ENCODE results near the gene RPL27. TPM values are rescaled to one million over a fixed set of nuclear protein-coding genes. Genes with fewer than 3 reads are reported as not detected.
A peak's percentile ranks its signal among the peaks of the same experiment; 100 is the strongest.

RPL27 gene
- polyA plus RNA-seq, 1 donor (not counting 4 experiments of a cell fraction or from before 2014, with no cell fraction given): 7,614 TPM

- no peaks in the 10 kb centered on the region for H3K27me3 ChIP-seq (ENCODE audit: control insufficient read depth, extremely low read depth, insufficient read depth, low read length)
- H2AFZ ChIP-seq (ENCODE audit: control insufficient read depth, low read length): no peak overlapping the region
- H3K79me2 ChIP-seq (ENCODE audit: control insufficient read depth, insufficient read depth, low read length): peaks cover 34% of the 10 kb centered on the region
- TF ChIP-seq CTCF (optimal IDR thresholded peaks at IDR 0.05 in 1 of 3, IDR thresholded peaks at IDR 0.05 in 1 of 3, conservative IDR thresholded peaks at IDR 0.05 in 1 of 3; ENCODE audit: extremely low read depth in 1 of 3, insufficient read depth in 2 of 3, low read length in 3 of 3): no peak
- TF ChIP-seq EZH2 (IDR thresholded peaks at IDR 0.05; ENCODE audit: low read length): no peak
- H3K4me3 ChIP-seq (ENCODE audit: control insufficient read depth in 2 of 3, extremely low read depth in 1 of 3, insufficient read depth in 2 of 3, low read depth in 1 of 3, low read length in 3 of 3): no peak overlapping the region
- FAIRE-seq (no peak), DNase-seq (ENCODE audit: low read depth, low spot score) (no peak)
- H3K4me2 ChIP-seq (ENCODE audit: control insufficient read depth, extremely low read depth, insufficient read depth, low read depth, low read length): no peak overlapping the region
- H3K4me1 ChIP-seq (ENCODE audit: control insufficient read depth, extremely low read depth, insufficient read depth, low read length): peaks cover 24% of the 10 kb centered on the region
- H3K27ac ChIP-seq (ENCODE audit: control insufficient read depth, insufficient read depth, low read length): no peak overlapping the region
- H3K9ac ChIP-seq (ENCODE audit: control insufficient read depth, extremely low read depth, insufficient read depth, low read length): no peak overlapping the region
- dilution Hi-C loops (cut with MboI; ENCODE audit: extremely low pct_ligation_motif_present, low sequenced_read_pairs): no loop called here
- no peaks in the 10 kb centered on the region for H3K9me1 ChIP-seq (ENCODE audit: control insufficient read depth, extremely low read depth, insufficient read depth, low read length)
- no peaks in the 10 kb centered on the region for H4K20me1 ChIP-seq (ENCODE audit: control insufficient read depth, extremely low read depth, insufficient read depth, low read length)
- peaks cover 4 to 20% of the 10 kb centered on the region in 2 experiments for H3K36me3 ChIP-seq (ENCODE audit: control insufficient read depth in 2 of 2, extremely low read depth in 1 of 2, insufficient read depth in 2 of 2, low read length in 2 of 2)
- H3K9me3 ChIP-seq (ENCODE audit: control insufficient read depth, low read depth, low read length): no peaks in the 10 kb centered on the region
Measured at GRCh38 chr17:42985225-42985624, 13.0 kb upstream of the RPL27 start.

GRCh38 chr17:42989141-42989540, 9.1 kb upstream of the RPL27 start:
- dilution Hi-C loops (cut with MboI; ENCODE audit: extremely low pct_ligation_motif_present, low sequenced_read_pairs): no loop called here
- Histone ChIP-seq H3K27ac (ENCODE audit: control insufficient read depth, insufficient read depth, low read length) (peak overlapping the region; percentile 60), H3K27me3 (ENCODE audit: control insufficient read depth, extremely low read depth, insufficient read depth, low read length) (no peaks in the 10 kb centered on the region), H4K20me1 (ENCODE audit: control insufficient read depth, extremely low read depth, insufficient read depth, low read length) (no peaks in the 10 kb centered on the region), H2AFZ (ENCODE audit: control insufficient read depth, low read length) (no peak overlapping the region), H3K79me2 (ENCODE audit: control insufficient read depth, insufficient read depth, low read length) (peaks cover 3% of the 10 kb centered on the region), H3K4me1 (ENCODE audit: control insufficient read depth, extremely low read depth, insufficient read depth, low read length) (peaks cover 29% of the 10 kb centered on the region), H3K36me3 (ENCODE audit: control insufficient read depth in 2 of 2, extremely low read depth in 1 of 2, insufficient read depth in 2 of 2, low read length in 2 of 2) (peaks cover 15 to 29% of the 10 kb centered on the region in 2 experiments), H3K9me3 (ENCODE audit: control insufficient read depth, low read depth, low read length) (no peaks in the 10 kb centered on the region), H3K4me2 (ENCODE audit: control insufficient read depth, extremely low read depth, insufficient read depth, low read depth, low read length) (no peak overlapping the region), H3K4me3 (ENCODE audit: control insufficient read depth in 2 of 3, extremely low read depth in 1 of 3, insufficient read depth in 2 of 3, low read depth in 1 of 3, low read length in 3 of 3) (no peak overlapping the region), H3K9me1 (ENCODE audit: control insufficient read depth, extremely low read depth, insufficient read depth, low read length) (no peaks in the 10 kb centered on the region), H3K9ac (ENCODE audit: control insufficient read depth, extremely low read depth, insufficient read depth, low read length) (no peak overlapping the region)
- DNase-seq (ENCODE audit: low read depth, low spot score) (no peak), FAIRE-seq (no peak)
- TF ChIP-seq EZH2 (IDR thresholded peaks at IDR 0.05; ENCODE audit: low read length) (no peak), CTCF (optimal IDR thresholded peaks at IDR 0.05 in 1 of 3, IDR thresholded peaks at IDR 0.05 in 1 of 3, conservative IDR thresholded peaks at IDR 0.05 in 1 of 3; ENCODE audit: extremely low read depth in 1 of 3, insufficient read depth in 2 of 3, low read length in 3 of 3) (no peak)
